Esophagus squamous epithelium (tissue), 4 donors: ENCODE data around the gene IL21R.

Experiments used
- CTCF ChIP-seq, 6 experiments: fragments of 450-650 bp in 4 of 6; fragments of 200-600 bp in 2 of 6; sonication (generic) in 2 of 6; IDR thresholded peaks; one replicate each; pipeline ENCODE4 v1.5.1; 2016 to 2019; ENCODE audit warnings: antibody characterized with exemption in 6 of 6, mild to moderate bottlenecking in 4 of 6, moderate library complexity in 4 of 6
- POLR2A ChIP-seq, 4 donors: fragments of 450-650 bp; IDR thresholded peaks; one replicate each; pipeline ENCODE4 v1.6.1; 2017; ENCODE audit warnings: antibody characterized with exemption in 4 of 4, mild to moderate bottlenecking in 4 of 4, moderate library complexity in 3 of 4

GRCh38 chr16:27441998-27442397, 40.0 kb downstream of the IL21R start:
- TF ChIP-seq CTCF (IDR thresholded peaks at IDR 0.05) (no peak), POLR2A (IDR thresholded peaks at IDR 0.05) (no peak)
